ENCODE results near the gene DUS4L.

- TF ChIP-seq CTCF (IDR thresholded peaks at IDR 0.05) (no peak), POLR2A (IDR thresholded peaks at IDR 0.05) (no peak)
Measured at GRCh38 chr7:107551936-107552335, 11.8 kb upstream of the DUS4L start.
